HG02973 (cell line): ENCODE measurements around the gene GNG14.
"Not testable (repeated sequence)": the region's sequence is repeated elsewhere in the genome, so short reads cannot be mapped to it uniquely, and the experiment has no call there.

Experiments used
- ATAC-seq: cut with Tn5 transposase; IDR thresholded peaks from one replicate; pipeline ENCODE4 v1.9.1; 2021; ENCODE audit warnings: moderate library complexity; ENCODE audit not compliant: unreplicated experiment

Gene GNG14

DNA sequence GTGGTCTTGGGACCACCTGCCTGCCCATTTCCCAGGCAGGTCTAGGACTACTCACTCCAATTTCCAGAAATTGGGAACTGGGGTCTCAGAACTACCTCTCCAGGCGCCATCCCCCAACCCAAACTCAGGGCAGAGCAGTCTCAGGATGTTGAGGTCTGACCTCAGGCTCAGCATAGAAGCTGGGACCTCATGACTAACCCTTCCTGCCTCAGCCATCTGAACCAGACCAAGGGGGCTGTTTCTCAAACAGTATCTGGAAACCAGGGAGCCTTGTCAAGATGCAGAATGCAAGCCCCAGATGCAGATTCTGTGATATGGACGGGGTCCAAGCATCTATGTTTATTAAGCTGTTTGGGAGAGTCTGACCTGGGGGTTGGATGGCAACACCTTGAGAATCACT lies 7.3 kb downstream of the GNG14 start:
- no peak for ATAC-seq

DNA sequence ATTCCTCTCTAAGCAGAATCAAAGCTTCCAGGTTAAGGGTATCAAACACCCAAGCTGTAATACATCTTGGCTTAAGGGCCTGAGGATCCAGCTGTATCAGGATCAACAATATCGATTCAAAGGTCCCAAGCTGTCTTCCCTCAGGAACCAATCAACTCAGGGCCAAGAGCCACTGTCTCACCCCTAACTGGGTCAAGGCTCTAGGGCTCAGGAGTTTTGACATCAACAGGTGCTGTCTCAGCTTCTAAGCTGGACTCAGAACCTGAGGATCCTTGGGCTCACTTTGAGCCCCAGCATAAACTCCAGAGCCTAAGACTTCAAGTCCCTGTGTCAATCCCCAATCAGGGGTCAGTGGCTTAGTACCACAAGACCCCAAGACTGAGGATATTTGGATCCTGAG lies 7.7 kb downstream of the GNG14 start:
- peak; percentile 15 for ATAC-seq

DNA sequence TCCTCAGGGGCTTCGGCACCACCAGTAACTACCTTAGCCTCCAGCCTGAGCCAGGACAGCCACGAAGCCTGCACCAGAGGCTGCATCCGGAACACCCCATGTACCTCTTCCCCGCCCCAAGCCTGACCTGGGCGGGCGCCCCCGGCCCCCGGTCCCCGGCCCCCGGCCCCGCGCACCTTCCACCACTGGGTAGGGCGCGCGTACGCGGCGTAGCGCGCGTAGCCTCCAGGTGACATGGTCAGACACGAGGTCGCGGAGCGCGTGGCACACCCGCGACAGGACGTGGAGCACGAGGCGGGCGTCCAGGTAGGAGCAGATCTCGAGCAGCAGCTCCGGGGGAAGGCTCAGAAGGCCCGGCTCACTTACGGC lies 8.2 kb downstream of the GNG14 start:
- peak; percentile 6 for ATAC-seq

DNA sequence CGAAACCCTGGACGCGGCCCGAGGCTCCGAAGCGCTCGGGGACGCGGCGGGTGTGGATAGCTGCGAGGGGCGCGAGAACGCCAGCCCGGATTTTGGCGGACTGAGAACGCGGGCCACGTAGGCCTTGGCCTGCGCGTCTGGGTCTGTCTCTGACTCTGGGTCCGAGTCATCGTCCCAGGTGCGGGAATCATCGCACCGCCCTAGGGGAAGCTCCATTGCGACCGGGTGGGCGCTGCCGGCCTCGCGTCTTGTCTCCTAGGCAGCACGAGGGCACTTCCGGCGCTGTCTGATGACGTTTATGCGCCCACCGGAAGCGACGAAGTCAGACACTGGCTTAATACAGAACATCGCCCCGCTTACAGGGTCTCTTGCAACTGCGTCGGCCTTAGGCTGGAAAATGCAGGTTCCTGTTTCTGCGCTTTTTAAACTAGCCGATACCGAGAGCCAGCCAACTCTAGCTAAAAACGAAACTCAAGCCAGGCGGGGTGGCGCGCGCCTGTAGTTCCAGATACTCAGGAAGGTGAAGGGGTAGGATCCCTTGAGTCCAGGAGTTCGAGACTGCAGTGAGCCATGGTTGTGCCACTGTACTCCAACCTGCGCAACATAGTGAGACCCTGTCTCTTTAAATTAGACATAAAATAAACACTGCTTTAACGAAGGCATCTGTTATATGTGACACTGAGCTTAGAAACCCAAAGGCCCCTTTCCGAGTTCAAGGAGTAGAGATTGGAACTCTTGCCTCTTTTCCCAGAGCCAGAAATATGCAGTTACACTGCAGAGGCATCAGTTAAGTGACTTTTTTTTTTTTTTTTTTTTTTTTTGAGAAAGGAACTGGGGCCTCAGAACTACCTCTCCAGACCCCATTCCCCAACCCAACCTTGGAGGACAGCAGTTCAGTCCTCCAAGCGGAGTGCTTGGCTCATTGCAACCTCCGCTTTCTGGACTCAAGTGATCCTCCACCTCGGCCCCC lies 8.9 kb downstream of the GNG14 start, which contains the start of gene FBXW9:
Gene FBXW9 (minus strand): TSS at position 266 of the 970 bp plus-strand sequence. CDS start 50 bp downstream, at position 216.
- peak; percentile 65 for ATAC-seq

DNA sequence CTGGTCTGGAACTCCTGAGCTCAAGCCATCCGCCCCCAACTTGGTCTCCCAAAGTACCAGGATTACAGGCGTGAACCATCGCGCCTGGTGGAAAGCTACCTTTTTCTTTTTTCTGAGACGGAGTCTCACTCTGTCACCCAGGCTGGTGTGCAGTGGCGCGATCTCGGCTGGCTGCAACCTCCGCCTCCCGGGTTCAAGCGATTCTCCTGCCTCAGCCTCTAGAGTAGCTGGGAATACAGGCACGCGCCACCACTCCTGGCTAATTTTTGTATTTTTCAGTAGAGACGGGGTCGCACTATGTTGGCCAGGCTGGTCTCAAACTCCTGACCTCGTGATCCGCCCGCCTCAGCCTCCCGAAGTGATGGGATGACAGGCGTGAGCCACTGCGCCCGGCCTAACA lies 9.6 kb downstream of the GNG14 start:
- ATAC-seq: not testable (repeated sequence)

DNA sequence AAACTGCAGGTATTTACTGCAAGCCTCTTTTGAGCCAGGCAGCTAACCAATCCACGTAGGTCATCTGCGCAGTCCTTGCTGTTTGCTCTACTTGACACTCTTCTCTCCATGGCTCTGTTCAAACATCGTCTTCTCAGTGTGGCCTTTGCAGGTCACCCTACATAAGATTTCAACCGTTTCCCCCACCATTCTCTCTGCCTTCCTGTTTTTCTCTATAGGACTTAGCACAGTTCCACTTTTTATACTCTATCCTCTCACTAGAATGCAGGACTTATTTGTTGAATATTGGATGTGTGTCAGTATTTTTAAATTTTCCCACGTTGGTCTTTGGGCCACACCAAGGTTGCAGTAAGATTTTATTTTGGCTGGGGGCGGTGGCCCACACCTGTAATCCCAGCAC lies 10.3 kb downstream of the GNG14 start:
- no peak for ATAC-seq

DNA sequence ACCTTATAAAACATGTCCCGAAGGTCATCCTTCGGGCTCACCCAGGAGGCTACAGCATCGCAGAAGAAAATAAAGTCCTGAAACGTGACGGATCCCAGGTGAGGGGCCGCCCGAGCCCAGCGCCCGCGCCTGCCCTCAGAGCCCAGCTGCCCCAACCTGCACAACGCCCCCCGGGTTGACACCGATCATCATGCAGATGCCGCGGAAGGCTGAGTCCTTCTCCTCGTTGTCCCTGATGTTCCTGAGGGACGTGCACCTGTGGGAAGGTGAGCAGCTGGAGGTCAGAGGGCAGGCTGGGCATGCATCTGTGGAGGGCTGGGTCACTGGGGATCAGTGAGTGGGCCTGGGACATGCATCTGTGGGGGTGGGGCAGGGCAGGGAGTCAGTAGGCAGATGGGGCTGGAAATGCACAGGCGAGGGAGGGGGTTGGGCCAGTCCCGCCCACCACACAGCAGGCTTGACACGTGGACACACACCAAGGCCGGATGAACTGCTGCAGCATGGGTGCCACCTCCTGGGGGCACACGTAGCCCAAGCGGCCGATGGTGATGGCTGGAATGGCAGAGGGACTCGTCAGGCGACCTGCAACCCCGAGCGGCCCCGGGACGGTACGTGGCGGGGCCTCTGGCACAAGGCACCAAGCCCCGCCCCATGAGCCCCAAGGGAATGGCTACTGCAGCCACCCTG lies 13.9 kb downstream of the GNG14 start:
- ATAC-seq: no peak

DNA sequence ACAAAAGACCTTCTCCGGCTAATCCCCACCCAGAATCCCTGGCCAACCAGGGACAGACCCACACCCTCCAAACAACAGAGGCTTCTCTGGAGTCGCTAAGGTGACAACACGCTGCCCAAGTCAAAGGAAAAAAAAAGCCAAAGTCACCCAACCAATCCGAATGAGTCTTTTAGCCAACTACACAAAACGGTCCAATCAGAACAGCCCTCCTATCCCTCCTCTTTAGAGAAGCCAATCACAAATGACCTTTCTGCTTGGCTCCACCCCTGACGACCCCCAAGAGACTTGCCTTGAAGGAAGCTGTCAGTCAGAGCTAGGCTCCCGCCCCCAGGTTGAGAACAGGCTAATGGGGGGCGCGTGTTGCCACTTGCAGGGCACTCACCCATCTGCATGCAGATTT lies 15.2 kb downstream of the GNG14 start:
- no peak for ATAC-seq

DNA sequence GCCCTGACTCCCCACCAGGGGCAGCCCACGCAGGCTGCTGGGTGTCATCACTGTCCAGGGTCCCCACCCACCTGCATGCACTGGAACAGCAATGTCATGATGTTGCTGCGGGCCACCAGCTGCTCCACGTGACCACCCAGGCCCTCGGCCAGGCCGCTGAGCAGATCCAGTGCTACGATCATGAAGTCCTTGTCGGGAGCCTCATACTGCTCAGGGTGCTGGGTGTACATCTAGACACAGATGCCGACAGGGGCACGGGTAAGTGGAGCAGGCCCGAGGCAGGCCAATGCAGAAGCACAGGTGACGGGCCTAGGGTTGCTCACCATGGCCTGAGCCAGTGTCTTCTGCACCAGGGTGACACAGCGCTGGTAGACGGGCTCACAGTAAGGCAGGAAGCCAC lies 17.4 kb downstream of the GNG14 start:
- ATAC-seq: no peak

DNA sequence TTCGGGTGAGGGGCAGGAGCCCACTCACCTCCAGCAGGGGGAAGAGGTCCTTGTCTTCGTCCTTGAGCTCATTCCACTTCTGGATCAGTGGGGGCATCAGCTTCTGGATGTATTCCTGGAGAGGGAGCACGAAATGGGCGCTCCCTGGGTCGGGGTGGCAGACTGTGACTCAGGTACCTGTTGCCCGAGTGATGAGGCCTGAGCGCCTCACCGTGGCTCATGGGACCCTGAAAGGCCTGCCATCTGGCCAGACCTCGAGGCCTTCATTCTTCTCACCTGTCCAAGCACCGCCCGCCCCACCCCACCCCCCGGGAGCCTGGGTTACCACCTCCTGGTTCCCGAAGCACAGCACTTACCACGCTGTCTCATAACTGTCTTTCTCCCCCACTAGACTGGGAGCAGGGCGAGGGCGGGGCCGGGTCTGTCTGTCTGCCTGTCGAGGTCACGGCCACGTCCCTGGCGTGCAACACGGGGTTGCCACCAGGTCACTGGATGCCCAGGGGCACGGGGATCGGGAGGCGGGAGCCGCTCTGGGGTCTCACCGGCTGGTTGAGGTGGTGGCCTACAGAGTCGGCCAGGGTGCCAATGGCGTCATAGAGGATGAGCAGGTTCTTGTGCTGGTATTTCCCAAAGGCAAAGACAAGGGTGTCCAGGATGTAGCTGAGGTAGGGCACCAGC lies 18.0 kb downstream of the GNG14 start:
- no peak for ATAC-seq

DNA sequence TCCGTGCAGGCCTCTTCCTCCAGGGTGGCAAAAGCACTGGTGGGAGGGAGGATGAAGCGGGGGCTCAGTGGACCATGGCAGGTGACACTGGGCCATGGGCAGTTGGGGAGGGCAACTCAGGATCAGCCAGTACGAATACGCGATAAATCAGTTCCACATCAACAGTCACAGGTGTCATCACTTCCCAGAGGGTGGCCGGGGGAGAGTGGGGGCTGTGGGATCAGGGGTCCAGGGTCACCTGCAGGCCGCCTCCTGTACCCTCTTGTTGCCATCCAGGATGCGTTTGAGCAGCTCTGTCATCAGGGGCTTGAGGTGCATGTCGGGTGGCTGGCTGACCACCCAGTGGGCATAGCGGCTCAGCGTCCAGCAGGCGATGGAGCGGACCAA lies 18.5 kb downstream of the GNG14 start:
- ATAC-seq: no peak

DNA sequence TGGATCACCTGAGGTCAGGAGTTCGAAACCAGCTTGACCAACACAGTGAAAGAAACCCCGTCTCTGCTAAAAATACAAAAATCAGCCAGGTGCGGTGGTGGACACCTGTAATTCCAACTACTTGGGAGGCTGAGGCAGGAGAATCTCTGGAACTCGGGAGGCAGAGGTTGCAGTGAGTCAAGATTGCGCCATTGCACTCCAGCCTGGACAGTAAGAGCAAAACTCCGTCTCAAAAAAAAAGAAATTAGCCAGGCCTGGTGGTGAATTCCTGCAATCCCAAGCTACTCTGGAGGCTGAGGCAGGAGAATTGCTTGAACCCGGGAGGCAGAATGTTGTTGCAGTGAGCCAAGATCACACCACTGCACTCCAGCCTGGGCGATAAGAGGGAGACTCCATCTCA lies 20.8 kb downstream of the GNG14 start:
- ATAC-seq: no peak

DNA sequence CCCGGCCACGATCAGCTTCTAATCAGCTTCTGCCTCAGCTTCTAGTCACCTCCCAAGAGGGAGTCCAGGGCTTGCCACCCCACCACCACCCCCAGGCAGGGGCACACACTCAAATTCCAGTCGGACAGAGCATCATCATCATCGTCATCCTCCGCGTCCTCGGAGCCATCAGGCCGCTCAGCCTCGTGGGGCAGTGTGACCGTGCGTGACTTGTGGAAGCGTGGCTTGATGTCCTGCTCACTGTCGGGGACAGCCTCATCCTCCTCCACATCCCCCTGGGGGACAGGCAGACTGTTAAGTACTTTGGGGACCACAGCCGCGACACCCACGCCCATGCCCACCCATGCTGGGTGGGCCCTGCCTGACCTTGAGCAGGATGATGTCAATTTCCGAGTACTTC lies 23.4 kb downstream of the GNG14 start:
- ATAC-seq: no peak

DNA sequence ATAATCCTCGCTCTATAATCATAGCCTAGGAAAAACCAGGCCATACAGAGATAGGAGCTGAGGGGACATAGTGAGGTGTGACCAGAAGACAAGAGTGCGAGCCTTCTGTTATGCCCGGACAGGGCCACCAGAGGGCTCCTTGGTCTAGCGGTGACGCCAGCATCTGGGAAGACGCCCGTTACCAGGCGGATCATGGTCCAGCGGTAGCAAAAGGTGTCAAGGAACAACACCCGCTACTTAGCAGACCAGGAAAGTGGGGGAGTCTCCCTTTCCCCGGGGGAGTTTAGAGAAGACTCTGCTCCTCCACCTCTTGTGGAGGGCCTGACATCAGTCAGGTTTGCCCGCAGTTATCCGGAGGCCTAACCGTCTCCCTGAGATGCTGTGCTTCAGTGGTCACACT lies 24.3 kb downstream of the GNG14 start:
- ATAC-seq: not testable (repeated sequence)

DNA sequence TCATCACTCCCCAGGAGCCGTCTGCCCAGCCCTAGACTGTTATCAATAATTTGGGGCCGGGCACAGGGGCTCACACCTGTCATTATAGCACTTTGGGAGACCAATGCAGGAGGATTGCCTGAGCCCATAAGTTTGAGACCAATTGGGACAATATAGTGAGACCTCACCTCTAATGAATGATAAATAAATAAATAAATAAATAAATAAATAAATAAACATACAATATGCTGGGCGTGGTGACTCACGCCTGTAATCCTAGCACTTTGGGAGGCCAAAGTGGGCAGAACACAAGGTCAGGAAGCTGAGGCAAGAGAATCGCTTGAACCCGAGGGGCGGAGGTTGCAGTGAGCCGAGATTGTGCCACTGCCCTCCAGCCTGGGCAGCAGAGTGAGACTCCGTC lies 25.5 kb downstream of the GNG14 start:
- not testable (repeated sequence) for ATAC-seq

DNA sequence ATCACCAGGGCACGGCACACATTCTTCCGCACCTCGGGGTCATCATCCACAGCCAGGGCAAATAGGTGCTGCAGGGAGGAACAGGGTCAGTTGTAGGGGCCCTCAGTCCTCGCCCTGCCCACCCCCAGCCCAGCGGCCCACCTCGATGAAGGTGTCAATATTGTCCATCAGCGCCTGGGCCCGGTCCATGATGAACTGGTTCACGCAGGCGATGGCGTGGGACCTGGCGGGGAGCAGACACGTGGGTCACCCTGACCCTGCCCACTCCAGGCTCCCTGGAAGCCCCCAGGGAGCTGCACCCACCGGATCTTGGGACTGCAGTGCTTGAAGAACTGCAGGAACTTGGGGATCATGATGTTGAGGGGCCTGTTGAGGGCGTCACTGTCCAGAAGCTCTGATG lies 27.3 kb downstream of the GNG14 start:
- ATAC-seq: no peak

DNA sequence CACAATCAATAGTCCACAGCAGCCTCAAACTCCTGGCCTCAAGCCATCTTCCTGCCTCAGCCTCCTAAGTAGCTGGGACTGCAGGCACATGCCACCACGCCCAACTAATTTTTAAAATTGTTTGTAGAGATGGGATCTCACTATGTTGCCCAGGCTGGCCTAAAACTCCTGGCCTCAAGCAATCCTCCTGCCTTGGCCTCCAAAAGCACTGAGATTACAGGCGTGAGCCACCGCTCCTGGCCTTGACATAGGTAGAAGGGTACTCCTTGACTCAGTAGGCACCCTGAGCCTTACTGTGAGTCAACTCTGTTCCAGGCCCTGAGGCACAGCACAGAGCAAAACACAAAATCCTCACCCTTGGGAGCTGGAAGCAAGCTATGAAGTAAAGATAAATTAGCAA lies 28.1 kb downstream of the GNG14 start:
- ATAC-seq: no peak

DNA sequence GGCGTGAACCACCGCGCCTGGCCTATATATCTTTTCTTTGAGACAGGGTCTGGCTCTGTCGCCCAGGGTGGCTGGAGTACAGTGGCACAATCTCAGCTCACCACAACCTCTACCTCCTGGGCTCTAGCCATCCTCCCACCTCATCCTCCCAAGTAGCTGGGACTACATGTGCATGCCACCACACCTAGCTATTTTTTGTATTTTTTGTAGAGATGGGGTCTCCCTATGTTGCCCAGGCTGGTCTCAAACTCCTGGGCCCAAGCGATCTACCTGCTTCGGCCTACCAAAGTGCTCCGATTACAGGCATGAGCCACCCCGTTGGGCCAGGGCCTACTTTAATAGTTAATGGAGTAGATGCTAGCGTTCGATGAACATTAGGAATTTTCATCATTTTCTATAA lies 32.5 kb downstream of the GNG14 start:
- ATAC-seq: no peak

DNA sequence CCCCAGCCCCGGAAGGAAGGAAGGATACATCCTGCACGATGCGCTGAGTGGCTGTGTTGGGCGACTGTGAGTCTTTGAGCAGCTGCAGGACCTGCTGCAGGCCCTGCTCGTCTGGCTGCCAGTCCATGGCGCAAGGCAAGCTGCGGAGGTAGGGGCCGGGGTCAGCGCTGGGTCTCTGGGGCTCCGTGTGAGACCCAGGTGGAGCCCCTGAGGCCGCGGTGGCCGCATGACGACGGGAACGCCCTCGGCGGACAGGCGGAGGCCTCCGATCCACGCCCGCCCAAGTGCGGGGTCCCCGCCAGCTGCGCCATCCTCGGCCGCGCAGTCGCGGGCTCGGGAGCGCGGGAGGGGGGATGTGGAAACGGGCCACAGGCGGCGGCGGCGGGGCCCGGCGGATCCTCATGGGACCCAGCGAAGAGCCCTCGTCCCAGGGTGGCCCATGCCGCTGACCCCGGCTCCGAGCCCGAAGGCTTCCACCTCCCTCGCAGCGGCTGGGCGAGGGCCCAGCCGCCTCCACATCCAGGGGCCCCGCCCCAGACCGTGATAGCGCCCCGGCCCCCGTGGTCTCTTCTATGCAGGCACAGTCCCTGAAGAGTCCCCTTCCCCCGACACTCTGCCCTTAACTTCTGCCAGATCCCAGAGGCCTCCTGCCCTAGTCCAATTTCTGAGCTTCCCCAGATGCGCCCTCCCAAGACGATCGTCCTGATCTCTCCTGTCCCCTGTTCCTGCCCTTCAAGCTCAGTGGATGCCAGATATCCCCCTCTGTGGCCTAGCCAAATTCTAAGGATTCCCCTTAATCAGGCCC lies 33.3 kb downstream of the GNG14 start:
- ATAC-seq: no peak

DNA sequence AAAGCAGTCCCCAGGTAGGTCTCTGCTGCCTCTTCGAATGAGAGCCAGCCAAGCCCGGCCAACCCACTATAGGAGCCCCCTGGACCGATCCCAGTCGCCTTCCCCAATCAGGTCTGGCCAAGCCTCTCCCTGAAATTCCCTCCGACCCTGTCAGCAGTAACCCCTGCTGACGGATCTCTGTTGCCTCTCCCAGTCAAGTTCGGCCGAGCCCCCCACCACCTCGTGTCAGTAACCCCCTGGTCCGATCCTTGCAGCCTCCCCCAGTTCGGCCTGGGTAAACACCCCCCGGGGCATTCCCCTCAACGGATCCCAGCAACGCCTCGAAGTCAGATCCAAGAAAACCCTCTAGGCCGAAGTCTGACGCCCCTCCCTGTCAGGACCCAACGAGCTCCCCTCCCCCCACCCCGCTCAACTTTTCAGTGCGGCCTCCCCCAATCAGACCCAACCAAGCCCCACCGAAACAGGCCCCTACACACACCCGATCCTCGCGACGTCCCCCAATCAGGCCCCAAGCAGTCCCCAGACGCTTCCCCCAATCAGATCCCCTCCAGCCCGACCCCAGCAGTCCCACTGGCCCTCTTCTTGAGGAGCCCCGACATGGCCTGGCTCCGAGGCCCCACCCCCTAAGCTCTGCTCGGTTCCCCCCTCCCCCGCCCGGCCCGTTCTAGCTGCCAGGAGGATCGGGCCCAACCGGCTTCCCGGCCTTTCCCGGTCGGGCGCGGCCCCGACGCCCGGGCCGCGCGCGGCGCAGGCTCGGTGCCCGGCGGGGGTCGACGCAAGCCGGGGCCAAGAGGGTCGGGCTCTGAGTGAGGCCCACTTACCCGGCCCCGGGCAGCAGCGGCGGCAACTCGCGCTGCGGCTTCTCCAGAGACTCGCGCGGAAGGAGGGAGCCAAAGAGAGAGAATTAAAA lies 34.1 kb downstream of the GNG14 start:
- ATAC-seq: peak; percentile 21
